GM12878 (cell line): Measurements from ENCODE around the gene PIK3C3. TPM values are rescaled to one million over a fixed set of nuclear protein-coding genes. Genes with fewer than 3 reads are reported as not detected.

Experiments
- ATAC-seq: fragments of 200-7000 bp; cut with Tn5 transposase; 3 replicates; pipeline ENCODE4 v1.9.1; 2020; ENCODE audit warnings: mild to moderate bottlenecking, moderate library complexity
- BruUV-seq: library from RNA; stranded (reverse); fragments of 400-500 nt; replicated peaks from 2 replicates; lab custom pipeline; 2021; lab: Mats Ljungman, UMichigan
- CTCF ChIA-PET: fragments of 300-600 bp; sonication (Branson Sonifier 250); formaldehyde crosslinking; extraction: SDS; loops from one replicate; lab custom pipeline; 2021; ENCODE audit warnings: inconsistent platforms; lab: Yijun Ruan, JAX
- POLR2A ChIA-PET: fragments of 350-600 bp; formaldehyde crosslinking; extraction: SDS; loops from one replicate; lab custom pipeline; 2021; ENCODE audit warnings: inconsistent platforms; lab: Charles Lee
- RAD21 ChIA-PET: fragments of 300-600 bp; sonication (Branson Sonifier 250); formaldehyde crosslinking; loops from one replicate; lab custom pipeline; 2023; ENCODE audit warnings: antibody characterized with exemption; ENCODE audit not compliant: unreplicated experiment; lab: Charles Lee
- SMC1A ChIA-PET: fragments of 300-600 bp; sonication (Branson Sonifier 250); formaldehyde crosslinking; loops from one replicate; lab custom pipeline; 2023; ENCODE audit not compliant: unreplicated experiment, uncharacterized antibody; lab: Charles Lee
- DNase-seq: peaks from one replicate; pipeline ENCODE4 v3.0.0-alpha.2; 2011; ENCODE audit warnings: low read depth, low spot score
- FAIRE-seq: peaks from 3 replicates; lab custom pipeline; 2011; peaks lifted over from hg19 to GRCh38; lab: Jason Lieb, UNC
- H2AFZ ChIP-seq: 2 replicates; pipeline ENCODE4 v1.6.0; 2011; ENCODE audit warnings: low read depth, low read length, control low read depth; ENCODE audit not compliant: control insufficient read depth
- H3K27ac ChIP-seq: 2 replicates; pipeline ENCODE4 v1.5.1; 2011; ENCODE audit warnings: control low read depth; ENCODE audit not compliant: control insufficient read depth, insufficient read depth
- H3K27me3 ChIP-seq, 2 experiments: replicated peaks in 1 of 2; 2 replicates each; pipeline versions ENCODE4 v1.6.0 to v1.6.1; 2011; ENCODE audit warnings: low read length in 1 of 2; ENCODE audit not compliant: control insufficient read depth in 2 of 2, insufficient read depth in 2 of 2
- H3K36me3 ChIP-seq, 2 experiments: 2 replicates each; pipeline ENCODE4 v1.5.1; 2011; ENCODE audit warnings: low read length in 1 of 2; ENCODE audit not compliant: control insufficient read depth in 2 of 2, insufficient read depth in 2 of 2
- H3K4me1 ChIP-seq: 2 replicates; pipeline ENCODE4 v1.6.1; 2011; ENCODE audit warnings: mild to moderate bottlenecking, low read length, moderate library complexity, mixed read lengths; ENCODE audit not compliant: control insufficient read depth, insufficient read depth
- H3K4me2 ChIP-seq: 2 replicates; pipeline ENCODE4 v1.6.0; 2011; ENCODE audit warnings: control low read depth; ENCODE audit not compliant: control insufficient read depth, insufficient read depth
- H3K4me3 ChIP-seq: fragments of 200-600 bp; sonication (generic); 2 replicates; pipeline ENCODE4 v1.5.1; 2016
- H3K79me2 ChIP-seq: 2 replicates; pipeline ENCODE4 v1.6.0; 2011; ENCODE audit warnings: low read length; ENCODE audit not compliant: control insufficient read depth, insufficient read depth
- H3K9ac ChIP-seq: 2 replicates; pipeline ENCODE4 v1.8.0; 2011; ENCODE audit warnings: low read length, control low read depth, mixed read lengths; ENCODE audit not compliant: control insufficient read depth, insufficient read depth
- H3K9me3 ChIP-seq: replicated peaks from 3 replicates; pipeline ENCODE4 v1.5.1; 2011; ENCODE audit warnings: mild to moderate bottlenecking, low read length; ENCODE audit not compliant: control insufficient read depth, insufficient read depth
- H4K20me1 ChIP-seq: 2 replicates; pipeline ENCODE4 v1.6.0; 2011; ENCODE audit not compliant: control insufficient read depth, insufficient read depth
- BACH1 ChIP-seq: fragments of 450-650 bp; IDR thresholded peaks from 2 replicates; pipeline ENCODE4 v1.6.1; 2017; ENCODE audit warnings: mild to moderate bottlenecking, borderline replicate concordance
- BHLHE40 ChIP-seq, 2 experiments: fragments of 450-650 bp in 1 of 2; IDR thresholded peaks; 2 replicates each; pipeline ENCODE4 v1.6.1; 2011 to 2017; ENCODE audit warnings: low read depth in 2 of 2, borderline replicate concordance in 1 of 2, improper control_type of control experiment in 1 of 2, low read length in 1 of 2, mild to moderate bottlenecking in 1 of 2
- CBFB ChIP-seq: IDR thresholded peaks from 2 replicates; pipeline ENCODE4 v1.6.1; 2016; ENCODE audit warnings: antibody characterized with exemption, low read depth
- CBX3 ChIP-seq: fragments of 200-600 bp; sonication (generic); IDR thresholded peaks from 2 replicates; pipeline ENCODE4 v1.6.1; 2016; ENCODE audit warnings: low read depth, borderline replicate concordance
- IKZF1 ChIP-seq: fragments of 450-650 bp; conservative IDR thresholded peaks from 2 replicates; pipeline ENCODE4 v1.6.1; 2017; ENCODE audit warnings: antibody characterized with exemption, mild to moderate bottlenecking
- MEF2B ChIP-seq: fragments of 450-650 bp; IDR thresholded peaks from 2 replicates; pipeline ENCODE4 v1.6.1; 2018; ENCODE audit warnings: mild to moderate bottlenecking, moderate library complexity; ENCODE audit not compliant: partially characterized antibody, poor library complexity, severe bottlenecking
- MTA2 ChIP-seq: fragments of 450-650 bp; IDR thresholded peaks from 2 replicates; pipeline ENCODE4 v1.6.1; 2016; ENCODE audit warnings: low read depth, mild to moderate bottlenecking, moderate library complexity
- NBN ChIP-seq: fragments of 450-650 bp; IDR thresholded peaks from 2 replicates; pipeline ENCODE4 v1.6.1; 2016
- RAD21 ChIP-seq: IDR thresholded peaks from 2 replicates; pipeline ENCODE4 v1.6.1; 2011; ENCODE audit warnings: mild to moderate bottlenecking, low read depth, low read length, moderate library complexity; ENCODE audit not compliant: insufficient read depth
- ZZZ3 ChIP-seq: IDR thresholded peaks from 2 replicates; pipeline ENCODE4 v1.6.1; 2011; ENCODE audit warnings: low read depth; ENCODE audit not compliant: control insufficient read depth, insufficient read length
- WGBS: methylation state at CpG from one replicate; pipeline ENCODE4 v1.1.6; 2016; ENCODE audit warnings: low lambda C conversion rate; ENCODE audit not compliant: insufficient replicate concordance, insufficient coverage; ENCODE audit errors: missing lambda C conversion rate; 5-methylcytosine and 5-hydroxymethylcytosine counted together
- in situ Hi-C: fragments of 300-500 bp; cut with MboI; formaldehyde crosslinking; loops from 9 replicates; pipeline ENCODE4 v1.14.3; 2018; ENCODE audit warnings: mixed read lengths
- intact Hi-C: fragments of 100-400 bp; cut with micrococcal nuclease; formaldehyde crosslinking; loops from one replicate; pipeline ENCODE4 v1.14.2; 2022; ENCODE audit not compliant: unreplicated experiment
- polyA plus RNA-seq, 11 experiments: library from polyadenylated mRNA; depleted of rRNA in 4 of 11; unstranded in 6 of 11; stranded (reverse) in 5 of 11; fragments of >200 nt; fragmentation: Nextera tagmentation in 4 of 11; fragmentation: Illumina TruSeq in 1 of 11; extraction: Ambion mirVana in 4 of 11; extraction: Trizol in 1 of 11; gene quantifications; 1 replicate in 1 of 11; 2 replicates in 10 of 11; pipeline versions ENCODE4 v1.2.1 to v1.2.3, GENCODE V29; 2011 to 2016; ENCODE audit warnings: inconsistent platforms in 2 of 11, missing spikeins in 2 of 11, low read depth in 1 of 11
- total RNA-seq, 4 experiments: library from RNA; depleted of rRNA in 3 of 4; stranded (reverse); fragments of >200 nt in 3 of 4; fragmentation: Illumina TruSeq in 1 of 4; extraction: Trizol in 1 of 4; gene quantifications; 2 replicates each; pipeline versions ENCODE4 v1.2.1 to v1.2.3, GENCODE V29; 2013 to 2021
- TF ChIP-seq, protein P1 (sequence below): fragments of 450-650 bp; formaldehyde crosslinking; IDR thresholded peaks from 2 replicates; pipeline ENCODE4 v1.4.0; 2020; ENCODE audit warnings: mild to moderate bottlenecking, moderate library complexity
- TF ChIP-seq, protein P2 (sequence below): fragments of 450-650 bp; IDR thresholded peaks from 2 replicates; pipeline ENCODE4 v1.6.1; 2016; ENCODE audit warnings: mild to moderate bottlenecking
- TF ChIP-seq, protein P3 (sequence below): IDR thresholded peaks from 2 replicates; pipeline ENCODE4 v1.6.1; 2012; ENCODE audit warnings: low read length, inconsistent platforms
- TF ChIP-seq, protein P4 (sequence below): fragments of 450-650 bp; IDR thresholded peaks from 2 replicates; pipeline ENCODE4 v1.6.1; 2017; ENCODE audit warnings: low read depth, mild to moderate bottlenecking, moderate library complexity

Gene PIK3C3
- total and polyA plus RNA-seq, 10 of the 15 experiments (the other 5 are each of a cell fraction or from before 2014, with no cell fraction given): 14.4 to 131 (median 32.4) TPM

DNA sequence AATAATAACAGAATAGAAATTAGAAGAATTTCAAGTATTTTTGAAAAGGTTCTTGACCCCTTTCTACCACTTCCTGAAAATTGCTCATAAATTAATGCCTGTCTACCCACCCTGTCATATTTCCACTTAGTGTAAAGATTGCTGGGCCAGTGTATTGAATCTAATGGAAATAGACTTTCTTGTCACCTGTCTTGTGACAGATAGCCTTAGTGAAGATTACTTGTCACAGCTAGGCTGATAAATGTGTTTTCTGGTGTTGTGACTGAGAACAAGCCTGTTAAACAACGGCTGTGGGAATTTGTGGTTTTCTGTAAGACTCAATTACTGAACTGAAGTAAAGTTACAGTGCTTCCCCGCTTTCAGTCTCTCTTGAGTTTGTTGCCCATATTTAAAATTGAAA, 37.0 kb downstream of the PIK3C3 start:
- no peaks in the 10 kb centered on the region for H3K9me3 ChIP-seq
- no peak overlapping the region for H3K9ac ChIP-seq
- peak; percentile 76 for DNase-seq
- in situ Hi-C loops (no loop called here), intact Hi-C loops (loop anchor here (1.0 kb wide), 1 partner anchor 34 kb away; no protein-coding TSS in a partner anchor)
- WGBS: 72% methylated on average over 2 of the region's 2 CpGs
- no peak overlapping the region for H2AFZ ChIP-seq
- ChIA-PET SMC1A (interaction anchor here (0.6 to 1.7 kb wide), 10 partner anchors 9 to 237 kb away, joined by 3 to 8 read pairs (median 5); no protein-coding TSS in a partner anchor), CTCF (interaction anchor here (1.7 kb wide), 1 partner anchor 35 kb away, joined by 10 read pairs; no protein-coding TSS in a partner anchor), POLR2A (interaction anchor here (1.2 kb wide), 1 partner anchor 45 kb away, joined by 3 read pairs; no protein-coding TSS in a partner anchor), RAD21 (interaction anchor here (0.7 to 1.3 kb wide), 3 partner anchors 20 to 196 kb away, joined by 3 to 8 read pairs (median 3); no protein-coding TSS in a partner anchor)
- no peaks in the 10 kb centered on the region for H4K20me1 ChIP-seq
- H3K27ac ChIP-seq: peak overlapping the region; percentile 67; the same call in 1 of the 2 replicates
- H3K79me2 ChIP-seq: no peaks in the 10 kb centered on the region
- BruUV-seq: no TSS peak
- peaks cover 4% of the 10 kb centered on the region; the same call in 1 of the 2 replicates for H3K4me1 ChIP-seq
- no peak overlapping the region for H3K4me2 ChIP-seq
- peak; percentile 92 for ATAC-seq
- no peaks in the 10 kb centered on the region for H3K27me3 ChIP-seq
- no peak overlapping the region for H3K4me3 ChIP-seq
- peak; percentile 88 for FAIRE-seq
- H3K36me3 ChIP-seq: peaks cover 0 to 9% of the 10 kb centered on the region in 2 experiments; a peak in 2 of 4 replicates
- TF ChIP-seq NBN (peak; percentile 94), BACH1 (peak; percentile 95; the same call in 1 of the 2 replicates), CBFB (peak; percentile 51; the same call in 1 of the 2 replicates), IKZF1 (peak; percentile 91), RAD21 (no peak), ZZZ3 (no peak), MTA2 (peak; percentile 99), BHLHE40 (IDR thresholded peaks at IDR 0.05; ENCODE audit: borderline replicate concordance in 1 of 2, low read depth in 2 of 2, low read length in 1 of 2) (peak; percentile 83 to 85; a peak in 3 of 4 replicates), CBX3 (no peak), MEF2B (peak; percentile 82)
- TF ChIP-seq, protein P1, sequence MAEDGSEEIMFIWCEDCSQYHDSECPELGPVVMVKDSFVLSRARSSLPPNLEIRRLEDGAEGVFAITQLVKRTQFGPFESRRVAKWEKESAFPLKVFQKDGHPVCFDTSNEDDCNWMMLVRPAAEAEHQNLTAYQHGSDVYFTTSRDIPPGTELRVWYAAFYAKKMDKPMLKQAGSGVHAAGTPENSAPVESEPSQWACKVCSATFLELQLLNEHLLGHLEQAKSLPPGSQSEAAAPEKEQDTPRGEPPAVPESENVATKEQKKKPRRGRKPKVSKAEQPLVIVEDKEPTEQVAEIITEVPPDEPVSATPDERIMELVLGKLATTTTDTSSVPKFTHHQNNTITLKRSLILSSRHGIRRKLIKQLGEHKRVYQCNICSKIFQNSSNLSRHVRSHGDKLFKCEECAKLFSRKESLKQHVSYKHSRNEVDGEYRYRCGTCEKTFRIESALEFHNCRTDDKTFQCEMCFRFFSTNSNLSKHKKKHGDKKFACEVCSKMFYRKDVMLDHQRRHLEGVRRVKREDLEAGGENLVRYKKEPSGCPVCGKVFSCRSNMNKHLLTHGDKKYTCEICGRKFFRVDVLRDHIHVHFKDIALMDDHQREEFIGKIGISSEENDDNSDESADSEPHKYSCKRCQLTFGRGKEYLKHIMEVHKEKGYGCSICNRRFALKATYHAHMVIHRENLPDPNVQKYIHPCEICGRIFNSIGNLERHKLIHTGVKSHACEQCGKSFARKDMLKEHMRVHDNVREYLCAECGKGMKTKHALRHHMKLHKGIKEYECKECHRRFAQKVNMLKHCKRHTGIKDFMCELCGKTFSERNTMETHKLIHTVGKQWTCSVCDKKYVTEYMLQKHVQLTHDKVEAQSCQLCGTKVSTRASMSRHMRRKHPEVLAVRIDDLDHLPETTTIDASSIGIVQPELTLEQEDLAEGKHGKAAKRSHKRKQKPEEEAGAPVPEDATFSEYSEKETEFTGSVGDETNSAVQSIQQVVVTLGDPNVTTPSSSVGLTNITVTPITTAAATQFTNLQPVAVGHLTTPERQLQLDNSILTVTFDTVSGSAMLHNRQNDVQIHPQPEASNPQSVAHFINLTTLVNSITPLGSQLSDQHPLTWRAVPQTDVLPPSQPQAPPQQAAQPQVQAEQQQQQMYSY (CRISPR knock-in tag): no peak
- TF ChIP-seq, protein P2, sequence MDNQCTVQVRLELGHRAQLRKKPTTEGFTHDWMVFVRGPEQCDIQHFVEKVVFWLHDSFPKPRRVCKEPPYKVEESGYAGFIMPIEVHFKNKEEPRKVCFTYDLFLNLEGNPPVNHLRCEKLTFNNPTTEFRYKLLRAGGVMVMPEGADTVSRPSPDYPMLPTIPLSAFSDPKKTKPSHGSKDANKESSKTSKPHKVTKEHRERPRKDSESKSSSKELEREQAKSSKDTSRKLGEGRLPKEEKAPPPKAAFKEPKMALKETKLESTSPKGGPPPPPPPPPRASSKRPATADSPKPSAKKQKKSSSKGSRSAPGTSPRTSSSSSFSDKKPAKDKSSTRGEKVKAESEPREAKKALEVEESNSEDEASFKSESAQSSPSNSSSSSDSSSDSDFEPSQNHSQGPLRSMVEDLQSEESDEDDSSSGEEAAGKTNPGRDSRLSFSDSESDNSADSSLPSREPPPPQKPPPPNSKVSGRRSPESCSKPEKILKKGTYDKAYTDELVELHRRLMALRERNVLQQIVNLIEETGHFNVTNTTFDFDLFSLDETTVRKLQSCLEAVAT: peak; percentile 79; the same call in 1 of the 2 replicates
- TF ChIP-seq, protein P3, sequence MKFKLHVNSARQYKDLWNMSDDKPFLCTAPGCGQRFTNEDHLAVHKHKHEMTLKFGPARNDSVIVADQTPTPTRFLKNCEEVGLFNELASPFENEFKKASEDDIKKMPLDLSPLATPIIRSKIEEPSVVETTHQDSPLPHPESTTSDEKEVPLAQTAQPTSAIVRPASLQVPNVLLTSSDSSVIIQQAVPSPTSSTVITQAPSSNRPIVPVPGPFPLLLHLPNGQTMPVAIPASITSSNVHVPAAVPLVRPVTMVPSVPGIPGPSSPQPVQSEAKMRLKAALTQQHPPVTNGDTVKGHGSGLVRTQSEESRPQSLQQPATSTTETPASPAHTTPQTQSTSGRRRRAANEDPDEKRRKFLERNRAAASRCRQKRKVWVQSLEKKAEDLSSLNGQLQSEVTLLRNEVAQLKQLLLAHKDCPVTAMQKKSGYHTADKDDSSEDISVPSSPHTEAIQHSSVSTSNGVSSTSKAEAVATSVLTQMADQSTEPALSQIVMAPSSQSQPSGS: peak; percentile 77
- TF ChIP-seq, protein P4, sequence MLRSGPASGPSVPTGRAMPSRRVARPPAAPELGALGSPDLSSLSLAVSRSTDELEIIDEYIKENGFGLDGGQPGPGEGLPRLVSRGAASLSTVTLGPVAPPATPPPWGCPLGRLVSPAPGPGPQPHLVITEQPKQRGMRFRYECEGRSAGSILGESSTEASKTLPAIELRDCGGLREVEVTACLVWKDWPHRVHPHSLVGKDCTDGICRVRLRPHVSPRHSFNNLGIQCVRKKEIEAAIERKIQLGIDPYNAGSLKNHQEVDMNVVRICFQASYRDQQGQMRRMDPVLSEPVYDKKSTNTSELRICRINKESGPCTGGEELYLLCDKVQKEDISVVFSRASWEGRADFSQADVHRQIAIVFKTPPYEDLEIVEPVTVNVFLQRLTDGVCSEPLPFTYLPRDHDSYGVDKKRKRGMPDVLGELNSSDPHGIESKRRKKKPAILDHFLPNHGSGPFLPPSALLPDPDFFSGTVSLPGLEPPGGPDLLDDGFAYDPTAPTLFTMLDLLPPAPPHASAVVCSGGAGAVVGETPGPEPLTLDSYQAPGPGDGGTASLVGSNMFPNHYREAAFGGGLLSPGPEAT: peak; percentile 87
